CD4-positive, alpha-beta T cell treated with Interleukin-15 for 1 hour (primary cell): ENCODE results near the gene AGBL4.
"Not testable (repeated sequence)": the region's sequence is repeated elsewhere in the genome, so short reads cannot be mapped to it uniquely, and the experiment has no call there.

Source experiments
- DNase-seq: peaks from one replicate; pipeline ENCODE4 v3.0.0-alpha.2; 2020

Gene AGBL4

GRCh38 chr1:49297783-49298182 lies 726.0 kb downstream of the AGBL4 start:
- DNase-seq, result no peak

- no peak for DNase-seq
Measured at GRCh38 chr1:49294539-49294938, 729.2 kb downstream of the AGBL4 start.

- DNase-seq, result no peak
Measured at GRCh38 chr1:49293016-49293415, 730.7 kb downstream of the AGBL4 start.

- not testable (repeated sequence) for DNase-seq
Measured at GRCh38 chr1:49257211-49258049, 766.3 kb downstream of the AGBL4 start.

GRCh38 chr1:49252917-49253316 lies 770.8 kb downstream of the AGBL4 start:
- DNase-seq, result no peak

- DNase-seq, result no peak
Measured at GRCh38 chr1:49251019-49251784, 772.6 kb downstream of the AGBL4 start.

- no peak for DNase-seq
Measured at GRCh38 chr1:49240709-49241221, 783.0 kb downstream of the AGBL4 start.

- DNase-seq, result no peak
Measured at GRCh38 chr1:49234988-49235387, 788.8 kb downstream of the AGBL4 start.

GRCh38 chr1:49229555-49229954 lies 794.2 kb downstream of the AGBL4 start:
- no peak for DNase-seq

GRCh38 chr1:49226758-49227157 lies 797.0 kb downstream of the AGBL4 start:
- DNase-seq, result no peak

- no peak for DNase-seq
Measured at GRCh38 chr1:49225464-49225863, 798.3 kb downstream of the AGBL4 start.

- no peak for DNase-seq
Measured at GRCh38 chr1:49213301-49213700, 810.5 kb downstream of the AGBL4 start.

- no peak for DNase-seq
Measured at GRCh38 chr1:49208712-49209111, 815.0 kb downstream of the AGBL4 start.

- no peak for DNase-seq
Measured at GRCh38 chr1:49204720-49205119, 819.0 kb downstream of the AGBL4 start.

- DNase-seq, result no peak
Measured at GRCh38 chr1:49200738-49201137, 823.0 kb downstream of the AGBL4 start.

- no peak for DNase-seq
Measured at GRCh38 chr1:49199564-49199963, 824.2 kb downstream of the AGBL4 start.

- no peak for DNase-seq
Measured at GRCh38 chr1:49197081-49197480, 826.7 kb downstream of the AGBL4 start.

- DNase-seq, result no peak
Measured at GRCh38 chr1:49190138-49190537, 833.6 kb downstream of the AGBL4 start.

GRCh38 chr1:49187056-49187455 lies 836.7 kb downstream of the AGBL4 start:
- no peak for DNase-seq

GRCh38 chr1:49185450-49185980 lies 838.2 kb downstream of the AGBL4 start:
- DNase-seq, result no peak

- no peak for DNase-seq
Measured at GRCh38 chr1:49183489-49183888, 840.3 kb downstream of the AGBL4 start.

- DNase-seq, result no peak
Measured at GRCh38 chr1:49181033-49181432, 842.7 kb downstream of the AGBL4 start.

- DNase-seq, result no peak
Measured at GRCh38 chr1:49171941-49172593, 851.7 kb downstream of the AGBL4 start.
